Stimulated activated CD4-positive, alpha-beta T cell treated with anti-CD3 and anti-CD28 coated beads, Interleukin-4, amount 100 ng/mL, for 24 hours (primary cell): ENCODE data around the gene CHERP.
"Not testable (repeated sequence)": the region's sequence is repeated elsewhere in the genome, so short reads cannot be mapped to it uniquely, and the experiment has no call there.

Experiments
- DNase-seq: peaks from one replicate; pipeline ENCODE4 v3.0.0-alpha.2; 2020

The CHERP gene

GRCh38 chr19:16518061-16518460 lies 24.2 kb downstream of the CHERP start:
- DNase-seq: no peak

- DNase-seq: no peak
Measured at GRCh38 chr19:16516923-16517610, 25.2 kb downstream of the CHERP start.

- DNase-seq: no peak
Measured at GRCh38 chr19:16516381-16516780, 25.9 kb downstream of the CHERP start.

- DNase-seq: no peak
Measured at GRCh38 chr19:16514383-16515019, 27.7 kb downstream of the CHERP start.

DNA sequence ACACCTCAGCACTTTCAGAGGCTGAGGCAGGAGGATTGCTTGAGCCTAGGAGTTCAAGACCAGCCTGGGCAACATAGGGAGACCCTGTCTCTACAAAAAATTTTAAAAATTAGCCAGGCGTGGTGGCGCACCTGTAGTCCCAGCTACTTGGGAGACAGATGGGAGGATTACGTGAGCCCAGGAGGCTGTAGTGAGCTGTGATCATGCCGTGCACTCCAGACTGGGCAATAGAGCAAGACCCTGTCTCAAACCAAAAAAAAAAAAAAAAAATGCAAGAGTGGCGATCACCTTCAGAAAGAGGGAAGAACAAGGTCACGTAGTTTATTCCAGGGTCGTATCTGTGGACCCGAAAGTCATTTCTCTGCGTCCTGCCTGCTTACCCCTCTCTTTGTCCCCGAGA lies 29.6 kb downstream of the CHERP start:
- not testable (repeated sequence) for DNase-seq

DNA sequence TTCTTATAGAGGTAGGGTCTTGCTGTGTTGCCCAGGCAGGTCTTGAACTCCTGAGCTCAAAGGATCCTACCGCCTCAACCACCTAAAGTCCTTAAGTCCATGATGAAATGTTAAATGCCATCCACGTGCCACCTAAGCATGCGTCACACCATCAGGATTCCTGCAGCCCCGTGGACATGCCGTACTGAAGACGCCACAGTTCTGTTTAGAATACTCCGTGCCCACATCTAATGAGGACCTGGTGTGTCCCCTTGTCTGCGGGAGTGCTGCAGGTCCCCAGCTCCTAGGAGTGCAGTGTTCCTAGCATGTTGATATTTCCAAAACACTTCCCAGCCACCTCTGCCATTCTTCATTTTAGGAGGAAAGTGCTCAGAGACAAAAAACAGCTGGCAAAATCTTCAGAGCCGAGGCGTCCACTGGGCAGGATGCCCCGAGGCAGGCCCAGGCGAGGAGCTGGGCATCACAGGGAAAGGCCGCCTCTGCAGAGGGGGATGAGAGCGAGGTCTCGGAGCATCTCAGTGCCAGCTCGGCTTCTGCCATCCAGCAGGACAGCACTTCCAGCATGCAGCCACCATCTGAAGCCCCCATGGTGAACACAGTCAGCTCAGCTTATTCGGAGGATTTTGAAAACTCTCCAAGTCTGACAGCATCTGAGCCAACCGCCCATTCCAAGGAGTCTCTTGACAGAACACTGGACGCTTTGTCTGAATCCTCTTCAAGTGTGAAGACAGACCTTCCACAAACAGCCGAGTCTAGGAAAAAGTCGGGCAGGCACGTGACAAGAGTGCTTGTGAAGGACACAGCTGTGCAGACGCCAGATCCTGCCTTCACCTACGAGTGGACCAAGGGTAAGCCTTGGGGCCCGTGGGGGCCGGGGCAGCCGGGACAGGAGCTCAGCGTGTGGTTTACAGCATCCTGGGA lies 32.8 kb downstream of the CHERP start:
- no peak for DNase-seq

- no peak for DNase-seq
Measured at GRCh38 chr19:16508546-16508945, 33.7 kb downstream of the CHERP start.

DNA sequence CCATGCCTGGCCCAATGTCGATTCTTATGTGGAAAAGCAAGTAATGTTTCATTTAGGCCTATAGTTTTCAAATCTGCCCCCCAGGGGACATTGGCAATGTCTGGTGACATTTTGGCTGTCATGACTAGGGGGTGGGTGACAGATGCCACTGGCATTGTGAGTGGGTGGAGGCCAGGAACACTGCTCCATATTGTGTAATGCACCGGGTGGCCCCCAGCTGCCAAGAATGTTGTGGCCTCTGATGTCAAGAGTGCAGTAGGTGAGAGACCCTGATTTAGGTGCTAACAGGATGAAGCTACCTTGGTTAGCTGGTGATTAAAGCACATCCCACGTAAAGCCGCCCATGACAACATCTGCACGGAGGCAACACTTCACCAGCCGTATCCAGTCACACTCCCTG lies 35.3 kb downstream of the CHERP start:
- no peak for DNase-seq

DNA sequence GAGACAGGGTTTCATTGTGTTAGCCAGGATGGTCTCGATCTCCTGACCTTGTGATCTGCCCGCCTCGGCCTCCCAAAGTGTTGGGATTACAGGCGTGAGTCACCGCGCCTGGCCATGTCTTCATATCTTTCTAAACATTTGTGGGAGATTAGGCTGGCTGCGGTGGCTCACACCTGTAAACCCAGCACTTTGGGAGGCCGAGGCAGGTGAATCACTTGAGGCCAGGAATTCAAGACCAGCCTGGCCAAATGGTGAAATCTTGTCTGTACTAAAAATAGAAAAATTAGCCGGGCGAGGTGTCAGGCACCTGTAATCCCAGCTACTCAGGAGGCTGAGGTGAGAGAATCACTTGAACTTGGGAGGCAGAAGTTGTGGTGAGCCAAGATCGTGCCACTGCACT lies 36.1 kb downstream of the CHERP start:
- DNase-seq: not testable (repeated sequence)

DNA sequence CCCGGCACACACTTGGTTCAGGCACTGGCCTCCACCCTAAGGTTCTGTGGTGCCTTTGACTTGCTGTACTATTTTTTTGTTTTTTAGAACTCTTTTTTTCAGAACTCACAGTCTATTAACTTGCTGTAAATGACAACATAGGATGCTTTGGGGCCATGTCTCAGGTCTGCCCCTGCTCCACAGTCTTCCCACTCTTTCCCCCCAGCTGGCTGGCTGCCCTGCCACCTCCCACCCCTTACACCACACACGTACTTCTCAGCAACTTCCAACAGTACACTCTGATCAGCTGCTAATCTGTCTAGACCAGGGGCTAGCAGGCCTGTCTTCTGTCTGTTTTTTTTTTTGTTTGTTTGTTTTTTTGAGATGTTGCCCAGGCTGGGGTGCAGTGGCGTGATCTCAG lies 38.0 kb downstream of the CHERP start:
- DNase-seq: no peak

DNA sequence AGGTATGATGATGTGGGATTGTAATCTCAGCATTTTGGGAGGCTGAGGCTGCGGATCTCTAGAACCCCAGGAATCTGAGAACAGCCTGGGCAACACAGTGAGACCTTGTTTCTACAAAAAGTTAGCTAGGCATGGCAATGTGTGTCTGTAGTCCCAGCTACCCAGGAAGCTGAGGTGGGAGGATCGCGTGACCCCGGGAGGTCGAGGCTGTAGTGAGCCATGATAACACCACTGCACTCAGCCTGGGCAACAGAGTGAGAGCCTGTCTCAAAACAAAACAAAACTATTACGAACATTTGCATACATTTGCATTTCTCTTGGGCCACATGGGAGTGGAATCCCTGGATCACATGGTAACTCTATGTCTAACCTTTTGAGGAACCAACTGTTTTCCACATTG lies 44.4 kb downstream of the CHERP start:
- DNase-seq: no peak

- DNase-seq: no peak
Measured at GRCh38 chr19:16497042-16497441, 45.2 kb downstream of the CHERP start.

GRCh38 chr19:16496613-16496983 lies 45.6 kb downstream of the CHERP start:
- DNase-seq: no peak

GRCh38 chr19:16495982-16496612 lies 46.1 kb downstream of the CHERP start, which contains the start of the genes C19orf44 and CALR3:
Gene C19orf44, plus strand, starts transcription at chr19:16496394. Its CDS starts 4,399 bp downstream, at chr19:16500793.
Gene CALR3, minus strand, starts transcription at chr19:16496167. Its CDS starts 38 bp downstream, at chr19:16496129.
- DNase-seq: peak; percentile 97

GRCh38 chr19:16486476-16486875 lies 55.8 kb downstream of the CHERP start:
- not testable (repeated sequence) for DNase-seq

GRCh38 chr19:16482745-16483144 lies 59.5 kb downstream of the CHERP start:
- DNase-seq: no peak

DNA sequence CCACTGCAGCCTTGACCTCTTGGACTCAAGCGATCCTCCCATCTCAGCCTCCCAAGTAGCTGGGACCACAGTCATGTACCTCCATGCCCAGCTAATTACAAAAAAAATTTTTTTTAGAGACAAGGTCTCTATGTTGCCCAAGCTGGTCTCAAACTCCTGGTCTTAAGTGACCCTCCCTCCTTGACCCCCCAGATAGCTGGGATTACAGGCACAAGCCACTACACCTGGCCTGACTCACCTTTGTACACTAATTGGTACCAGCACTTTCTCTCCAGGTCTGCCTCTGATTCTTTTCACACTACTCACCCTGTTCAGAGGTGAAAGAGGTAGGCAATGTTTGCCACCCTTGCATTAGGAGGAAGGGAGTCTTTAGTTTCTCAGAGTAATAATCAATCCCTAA lies 64.9 kb downstream of the CHERP start:
- DNase-seq: no peak

DNA sequence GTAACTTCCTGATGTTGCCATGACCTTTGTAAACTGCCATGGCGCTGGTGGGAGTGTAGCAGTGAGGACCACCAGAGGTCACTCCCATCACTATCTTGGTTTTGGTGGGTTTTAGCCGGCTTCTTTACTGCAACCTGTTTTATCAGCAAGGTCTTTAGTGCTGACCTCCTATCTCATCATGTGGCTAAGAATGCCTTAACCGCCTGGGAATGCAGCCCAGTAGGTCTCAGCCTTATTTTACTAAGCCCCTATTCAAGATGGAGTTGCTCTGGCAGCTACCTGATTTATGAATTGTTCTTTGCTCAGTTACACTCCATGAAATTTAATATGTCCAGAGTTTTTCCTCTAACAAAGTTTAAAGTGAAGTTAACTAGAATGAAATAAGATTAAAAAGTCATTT lies 65.8 kb downstream of the CHERP start:
- DNase-seq: no peak

DNA sequence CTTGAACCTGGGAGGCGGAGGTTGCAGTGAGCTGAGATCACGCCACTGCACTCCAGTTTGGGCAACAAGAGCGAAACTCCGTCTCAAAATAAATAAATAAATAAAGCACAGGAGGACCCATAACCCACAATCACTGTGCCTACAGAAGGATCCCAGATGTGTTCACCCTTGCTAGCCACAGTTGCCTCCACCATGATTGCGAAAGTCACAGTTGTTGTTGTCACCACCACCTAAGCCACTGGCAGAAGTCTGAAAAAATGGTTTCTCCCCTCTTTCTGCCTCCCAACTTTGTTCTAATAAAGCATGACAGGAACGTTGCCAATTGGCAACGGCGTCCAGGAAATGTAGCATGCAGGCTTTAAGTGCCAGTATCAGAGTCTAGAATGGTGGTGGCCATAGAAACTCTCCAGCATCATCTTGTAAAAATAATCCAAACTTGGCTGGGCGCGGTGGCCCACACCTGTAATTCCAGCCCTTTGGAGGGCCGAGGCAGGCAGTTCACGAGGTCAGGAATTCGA lies 68.3 kb downstream of the CHERP start:
- no peak for DNase-seq

GRCh38 chr19:16472992-16473391 lies 69.2 kb downstream of the CHERP start:
- DNase-seq: no peak

GRCh38 chr19:16472559-16472899 lies 69.7 kb downstream of the CHERP start:
- not testable (repeated sequence) for DNase-seq

GRCh38 chr19:16470911-16471811 lies 71.1 kb downstream of the CHERP start:
- DNase-seq: peak; percentile 28
